GM18508 (cell line): ENCODE measurements around the gene RCBTB2.

Source experiments
- ATAC-seq: cut with Tn5 transposase; IDR thresholded peaks from one replicate; pipeline ENCODE4 v1.9.1; 2021; ENCODE audit warnings: moderate number of reproducible peaks; ENCODE audit not compliant: insufficient read depth, unreplicated experiment

RCBTB2 gene

GRCh38 chr13:48533961-48534600 lies 1.2 kb upstream of the RCBTB2 start:
- ATAC-seq: no peak

GRCh38 chr13:48532256-48532505 lies 699 bp downstream of the RCBTB2 start:
- ATAC-seq: peak; percentile 4

GRCh38 chr13:48531416-48532255 lies 1.2 kb downstream of the RCBTB2 start:
- ATAC-seq: no peak

GRCh38 chr13:48530833-48531232 lies 2.0 kb downstream of the RCBTB2 start:
- no peak for ATAC-seq

- ATAC-seq: no peak
Measured at GRCh38 chr13:48528720-48529119, 4.2 kb downstream of the RCBTB2 start.

- no peak for ATAC-seq
Measured at GRCh38 chr13:48527955-48528354, 4.9 kb downstream of the RCBTB2 start.

GRCh38 chr13:48526286-48526685 lies 6.6 kb downstream of the RCBTB2 start:
- no peak for ATAC-seq

GRCh38 chr13:48518083-48518482 lies 14.8 kb downstream of the RCBTB2 start:
- ATAC-seq: no peak

- ATAC-seq: no peak
Measured at GRCh38 chr13:48515732-48516131, 17.1 kb downstream of the RCBTB2 start.

- ATAC-seq: no peak
Measured at GRCh38 chr13:48514793-48515192, 18.1 kb downstream of the RCBTB2 start.

GRCh38 chr13:48511621-48512230 lies 21.2 kb downstream of the RCBTB2 start:
- ATAC-seq: no peak

- ATAC-seq: no peak
Measured at GRCh38 chr13:48510698-48511097, 22.2 kb downstream of the RCBTB2 start.

- ATAC-seq: no peak
Measured at GRCh38 chr13:48508011-48508410, 24.9 kb downstream of the RCBTB2 start.

GRCh38 chr13:48507021-48507420 lies 25.9 kb downstream of the RCBTB2 start:
- no peak for ATAC-seq

GRCh38 chr13:48506092-48506701 lies 26.7 kb downstream of the RCBTB2 start:
- no peak for ATAC-seq

- ATAC-seq: peak; percentile 73
Measured at GRCh38 chr13:48505597-48506091, 27.2 kb downstream of the RCBTB2 start.

GRCh38 chr13:48505012-48505411 lies 27.9 kb downstream of the RCBTB2 start:
- ATAC-seq: no peak

- no peak for ATAC-seq
Measured at GRCh38 chr13:48504606-48505005, 28.3 kb downstream of the RCBTB2 start.

GRCh38 chr13:48502601-48503319 lies 30.1 kb downstream of the RCBTB2 start:
- no peak for ATAC-seq

- ATAC-seq: no peak
Measured at GRCh38 chr13:48501705-48502104, 31.2 kb downstream of the RCBTB2 start.
